ENCODE data around the gene GRIK3. TPM values are rescaled to one million over a fixed set of nuclear protein-coding genes. Genes with fewer than 3 reads are reported as not detected.

The GRIK3 gene
- total and polyA plus RNA-seq, 4 donors: 0.03 to 0.08 (median 0.05) TPM; not detected in 1

DNA sequence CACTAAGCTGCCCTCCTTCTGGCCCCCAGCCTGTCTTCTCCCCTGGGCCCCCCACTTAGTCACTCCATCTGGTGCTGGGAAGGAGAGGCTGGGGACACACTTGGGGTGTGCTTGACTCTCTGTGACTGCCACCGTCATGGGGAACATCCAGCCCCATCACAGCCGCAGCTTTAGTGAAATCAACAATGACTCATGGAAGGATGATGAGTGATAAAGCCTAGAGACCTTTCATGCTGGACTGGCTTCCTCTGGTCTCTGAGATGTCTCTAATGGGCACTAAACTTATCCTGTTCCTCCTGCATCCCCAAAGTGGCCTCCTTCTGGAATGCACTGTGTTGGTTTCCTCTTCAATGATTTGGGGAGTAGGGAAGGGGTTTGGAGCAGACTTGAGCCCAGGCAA lies 172.9 kb downstream of the GRIK3 start:
- peaks cover 0 to 6% (median under 1%) of the 10 kb centered on the region in 4 donors for H3K27me3 ChIP-seq (ENCODE audit: control insufficient read depth in 4 of 4, insufficient read depth in 4 of 4, low read length in 3 of 4)
- no peak overlapping the region for H3K27ac ChIP-seq (ENCODE audit: low read depth in 1 of 2, low read length in 2 of 2)
- no peaks in the 10 kb centered on the region for H3K4me1 ChIP-seq (ENCODE audit: control insufficient read depth in 4 of 4, insufficient read depth in 4 of 4, low read length in 3 of 4)
- TF ChIP-seq CTCF (IDR thresholded peaks at IDR 0.05; ENCODE audit: low read depth, low read length, missing input control) (no peak), NR2F2 (IDR thresholded peaks at IDR 0.05) (no peak), HNF4G (IDR thresholded peaks at IDR 0.05) (no peak), EGR1 (IDR thresholded peaks at IDR 0.05; ENCODE audit: low read depth in 2 of 2) (no peak), RAD21 (IDR thresholded peaks at IDR 0.05) (no peak), SP1 (IDR thresholded peaks at IDR 0.05) (no peak), HNF4A (conservative IDR thresholded peaks at IDR 0.05) (no peak), YY1 (IDR thresholded peaks at IDR 0.05) (no peak), GABPA (IDR thresholded peaks at IDR 0.05 in 1 of 2, conservative IDR thresholded peaks at IDR 0.05 in 1 of 2) (no peak), FOXA2 (IDR thresholded peaks at IDR 0.05) (no peak), JUND (IDR thresholded peaks at IDR 0.05) (no peak), TAF1 (conservative IDR thresholded peaks at IDR 0.05) (no peak), FOXA1 (IDR thresholded peaks at IDR 0.05) (no peak), MAX (IDR thresholded peaks at IDR 0.05) (no peak), RXRA (IDR thresholded peaks at IDR 0.05) (no peak)
- TF ChIP-seq, protein P1, sequence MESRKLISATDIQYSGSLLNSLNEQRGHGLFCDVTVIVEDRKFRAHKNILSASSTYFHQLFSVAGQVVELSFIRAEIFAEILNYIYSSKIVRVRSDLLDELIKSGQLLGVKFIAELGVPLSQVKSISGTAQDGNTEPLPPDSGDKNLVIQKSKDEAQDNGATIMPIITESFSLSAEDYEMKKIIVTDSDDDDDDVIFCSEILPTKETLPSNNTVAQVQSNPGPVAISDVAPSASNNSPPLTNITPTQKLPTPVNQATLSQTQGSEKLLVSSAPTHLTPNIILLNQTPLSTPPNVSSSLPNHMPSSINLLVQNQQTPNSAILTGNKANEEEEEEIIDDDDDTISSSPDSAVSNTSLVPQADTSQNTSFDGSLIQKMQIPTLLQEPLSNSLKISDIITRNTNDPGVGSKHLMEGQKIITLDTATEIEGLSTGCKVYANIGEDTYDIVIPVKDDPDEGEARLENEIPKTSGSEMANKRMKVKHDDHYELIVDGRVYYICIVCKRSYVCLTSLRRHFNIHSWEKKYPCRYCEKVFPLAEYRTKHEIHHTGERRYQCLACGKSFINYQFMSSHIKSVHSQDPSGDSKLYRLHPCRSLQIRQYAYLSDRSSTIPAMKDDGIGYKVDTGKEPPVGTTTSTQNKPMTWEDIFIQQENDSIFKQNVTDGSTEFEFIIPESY (IDR thresholded peaks at IDR 0.05): no peak
- TF ChIP-seq, protein P2, sequence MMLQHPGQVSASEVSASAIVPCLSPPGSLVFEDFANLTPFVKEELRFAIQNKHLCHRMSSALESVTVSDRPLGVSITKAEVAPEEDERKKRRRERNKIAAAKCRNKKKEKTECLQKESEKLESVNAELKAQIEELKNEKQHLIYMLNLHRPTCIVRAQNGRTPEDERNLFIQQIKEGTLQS (IDR thresholded peaks at IDR 0.05): no peak
- TF ChIP-seq, protein P3, sequence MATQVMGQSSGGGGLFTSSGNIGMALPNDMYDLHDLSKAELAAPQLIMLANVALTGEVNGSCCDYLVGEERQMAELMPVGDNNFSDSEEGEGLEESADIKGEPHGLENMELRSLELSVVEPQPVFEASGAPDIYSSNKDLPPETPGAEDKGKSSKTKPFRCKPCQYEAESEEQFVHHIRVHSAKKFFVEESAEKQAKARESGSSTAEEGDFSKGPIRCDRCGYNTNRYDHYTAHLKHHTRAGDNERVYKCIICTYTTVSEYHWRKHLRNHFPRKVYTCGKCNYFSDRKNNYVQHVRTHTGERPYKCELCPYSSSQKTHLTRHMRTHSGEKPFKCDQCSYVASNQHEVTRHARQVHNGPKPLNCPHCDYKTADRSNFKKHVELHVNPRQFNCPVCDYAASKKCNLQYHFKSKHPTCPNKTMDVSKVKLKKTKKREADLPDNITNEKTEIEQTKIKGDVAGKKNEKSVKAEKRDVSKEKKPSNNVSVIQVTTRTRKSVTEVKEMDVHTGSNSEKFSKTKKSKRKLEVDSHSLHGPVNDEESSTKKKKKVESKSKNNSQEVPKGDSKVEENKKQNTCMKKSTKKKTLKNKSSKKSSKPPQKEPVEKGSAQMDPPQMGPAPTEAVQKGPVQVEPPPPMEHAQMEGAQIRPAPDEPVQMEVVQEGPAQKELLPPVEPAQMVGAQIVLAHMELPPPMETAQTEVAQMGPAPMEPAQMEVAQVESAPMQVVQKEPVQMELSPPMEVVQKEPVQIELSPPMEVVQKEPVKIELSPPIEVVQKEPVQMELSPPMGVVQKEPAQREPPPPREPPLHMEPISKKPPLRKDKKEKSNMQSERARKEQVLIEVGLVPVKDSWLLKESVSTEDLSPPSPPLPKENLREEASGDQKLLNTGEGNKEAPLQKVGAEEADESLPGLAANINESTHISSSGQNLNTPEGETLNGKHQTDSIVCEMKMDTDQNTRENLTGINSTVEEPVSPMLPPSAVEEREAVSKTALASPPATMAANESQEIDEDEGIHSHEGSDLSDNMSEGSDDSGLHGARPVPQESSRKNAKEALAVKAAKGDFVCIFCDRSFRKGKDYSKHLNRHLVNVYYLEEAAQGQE (IDR thresholded peaks at IDR 0.05): no peak
- H3K4me3 ChIP-seq (ENCODE audit: low read depth in 1 of 3, low read length in 3 of 3): no peak overlapping the region
- no peaks in the 10 kb centered on the region for H3K36me3 ChIP-seq (ENCODE audit: control insufficient read depth in 4 of 4, insufficient read depth in 3 of 4, low read depth in 1 of 4, low read length in 3 of 4)
- H3K9me3 ChIP-seq (ENCODE audit: control insufficient read depth in 4 of 4, low read length in 3 of 4): no peaks in the 10 kb centered on the region
- H3K9ac ChIP-seq (ENCODE audit: low read depth in 1 of 2, low read length in 2 of 2): no peak overlapping the region
- WGBS: 73% methylated on average over 2 of the region's 2 CpGs
- DNase-seq (ENCODE audit: low spot score): no peak

All from liver (tissue), 9 donors.